ENCODE measurements around the gene CSNK1E. TPM values are rescaled to one million over a fixed set of nuclear protein-coding genes. Genes with fewer than 3 reads are reported as not detected.

Gene CSNK1E
- 129 and 160 TPM in 2 replicates for total RNA-seq

GRCh38 chr22:38317122-38317994 lies at the start of gene CSNK1E:
Gene CSNK1E, minus strand, starts transcription at chr22:38317433. Its CDS starts 3,276 bp downstream, at chr22:38314157.

GRCh38 chr22:38272373-38273134 lies 44.7 kb downstream of the CSNK1E start, which contains the start of gene TMEM184B:
Gene TMEM184B, minus strand, starts transcription at chr22:38273010. Its CDS starts 25,049 bp downstream, at chr22:38247961.

Small RNA genes within 50 kb of the gene (small RNA-seq; reads per million reads assigned to genes)
- gene RF00017: not detected

Other genes starting within 250 kb of the CSNK1E start
- gene SLC16A8, start 233.2 kb downstream of the CSNK1E start, total RNA-seq: not detected in 2 replicates
- 0.22 and 0.40 TPM in 2 replicates for gene BAIAP2L2, start 206.7 kb downstream of the CSNK1E start, total RNA-seq
- gene PLA2G6, start 135.6 kb downstream of the CSNK1E start, total RNA-seq: 3.5 and 4.7 TPM in 2 replicates
- 53.6 and 66.6 TPM in 2 replicates for gene MAFF, start 115.4 kb downstream of the CSNK1E start, total RNA-seq
- gene TMEM184B, start 44.4 kb downstream of the CSNK1E start, total RNA-seq: 48.8 and 56.5 TPM in 2 replicates
- gene KCNJ4, start 137.8 kb upstream of the CSNK1E start, total RNA-seq: not detected in 2 replicates
- 46.8 and 60.1 TPM in 2 replicates for gene KDELR3, start 150.7 kb upstream of the CSNK1E start, total RNA-seq
- gene DDX17, start 188.9 kb upstream of the CSNK1E start, total RNA-seq: 524 and 540 TPM in 2 replicates

Measured in thoracic aorta endothelial cell (primary cell).